Activated T-helper 9 cell treated with anti-CD3 and anti-CD28 coated beads, Interleukin-2, amount 50 U/mL, for 16 hours (primary cell): ENCODE data around the gene FRK.
"Not testable (repeated sequence)": the region's sequence is repeated elsewhere in the genome, so short reads cannot be mapped to it uniquely, and the experiment has no call there.

Experiments used
- DNase-seq: peaks from one replicate; pipeline ENCODE4 v3.0.0-alpha.2; 2020; ENCODE audit warnings: low read depth

Gene FRK

DNA sequence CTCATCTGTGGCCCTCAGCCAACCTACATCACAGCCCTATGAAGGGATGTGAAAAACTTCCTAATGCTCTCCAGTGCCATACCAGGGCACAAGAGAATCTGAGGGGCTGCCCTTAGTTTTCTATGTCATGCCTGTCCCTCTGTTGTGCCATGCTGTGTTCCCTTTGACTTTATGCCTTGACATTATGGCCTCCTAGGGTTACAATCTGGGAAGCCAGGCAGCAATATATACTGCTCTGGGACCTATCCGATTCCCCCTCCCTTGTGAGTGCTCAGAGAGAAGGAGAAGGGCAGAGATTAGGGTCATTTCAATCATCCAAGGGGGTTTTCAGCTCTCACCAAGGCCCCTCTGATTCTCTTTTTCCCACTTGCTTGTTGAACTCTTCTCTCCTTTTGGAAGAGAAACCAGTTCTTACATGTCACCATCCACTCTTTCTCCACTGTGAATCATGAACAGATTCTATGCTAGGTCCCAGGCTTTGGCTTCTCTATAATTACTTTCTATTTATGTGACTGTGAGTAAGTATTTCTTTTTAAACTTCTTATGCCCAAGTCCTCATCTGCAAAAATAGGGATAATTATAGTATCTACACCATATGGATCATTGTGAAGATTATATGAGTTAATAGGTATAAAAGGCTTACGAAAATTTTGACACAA is 14.2 kb upstream of the FRK start:
- DNase-seq: no peak

DNA sequence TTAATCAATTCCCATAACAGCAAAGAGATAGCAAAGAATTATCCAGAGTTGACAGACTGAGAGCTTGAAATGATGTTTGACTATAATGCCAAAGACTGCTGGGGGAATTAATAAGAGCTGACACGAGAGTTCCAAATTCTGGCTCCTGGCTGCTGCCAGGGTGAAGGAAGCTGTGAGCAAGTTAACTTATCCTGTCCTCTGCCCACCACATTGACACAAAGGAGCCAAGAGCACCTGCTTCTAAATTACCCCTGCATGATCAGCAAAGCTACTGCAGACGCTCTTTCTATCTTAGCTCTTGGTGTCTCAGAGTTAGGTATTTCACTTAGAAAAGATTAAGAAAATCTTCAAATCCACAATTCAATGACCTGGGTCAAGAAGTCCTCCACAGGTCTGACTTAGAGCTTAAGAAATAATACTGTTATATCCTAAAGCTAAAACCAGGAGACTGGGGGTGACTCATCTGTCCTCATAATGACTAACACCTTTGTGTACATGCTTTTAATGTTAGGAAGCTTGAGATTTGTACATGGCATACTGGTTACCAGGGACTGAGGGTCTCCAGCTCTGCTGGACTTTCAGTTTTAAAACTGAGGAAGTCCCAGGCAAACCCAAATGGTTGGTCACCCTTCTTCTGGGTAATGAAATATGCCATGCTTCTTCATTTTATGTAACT is 13.2 kb upstream of the FRK start:
- DNase-seq: no peak

- no peak for DNase-seq
Measured at GRCh38 chr6:116072368-116072767, 11.7 kb upstream of the FRK start.

GRCh38 chr6:116070616-116071389 is 10.1 kb upstream of the FRK start:
- DNase-seq: no peak

DNA sequence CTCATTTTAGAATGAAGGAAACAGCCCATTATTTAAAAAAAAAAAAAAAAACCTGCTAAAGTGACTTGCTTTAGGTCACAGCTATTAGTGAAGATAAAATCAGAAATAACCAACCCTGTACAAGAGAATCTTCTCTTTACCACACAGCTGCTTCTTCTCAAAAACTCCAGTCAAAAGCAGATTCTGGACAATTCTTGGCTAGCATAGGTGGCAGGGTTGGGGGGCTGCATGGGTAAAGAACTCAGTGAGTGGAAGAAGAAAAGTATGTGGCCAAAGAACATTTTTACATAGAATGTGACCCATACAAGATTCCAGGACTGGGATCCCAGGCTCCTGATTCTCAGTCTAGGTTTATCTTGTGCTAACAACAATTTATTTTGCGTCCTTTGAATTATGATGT is 9.4 kb upstream of the FRK start:
- DNase-seq: no peak

DNA sequence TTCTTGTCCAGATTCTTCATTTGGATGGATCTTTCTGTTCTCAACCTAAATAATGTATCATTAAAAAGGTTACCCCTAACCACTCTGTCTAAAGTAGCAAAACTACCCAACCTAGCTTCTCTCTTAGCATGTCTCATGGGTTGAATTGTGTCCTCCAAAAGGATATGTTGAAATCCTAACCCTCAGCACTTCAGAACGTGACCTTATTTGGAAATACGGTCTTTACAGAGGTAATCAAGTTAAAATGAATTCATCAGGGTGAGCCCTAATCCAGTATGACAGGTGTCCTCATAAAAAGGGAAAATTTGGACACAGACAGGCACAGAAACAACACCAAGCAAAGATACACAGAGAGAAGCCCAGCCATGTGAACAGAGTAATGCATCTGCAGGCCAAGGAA is 6.1 kb upstream of the FRK start:
- DNase-seq: no peak

DNA sequence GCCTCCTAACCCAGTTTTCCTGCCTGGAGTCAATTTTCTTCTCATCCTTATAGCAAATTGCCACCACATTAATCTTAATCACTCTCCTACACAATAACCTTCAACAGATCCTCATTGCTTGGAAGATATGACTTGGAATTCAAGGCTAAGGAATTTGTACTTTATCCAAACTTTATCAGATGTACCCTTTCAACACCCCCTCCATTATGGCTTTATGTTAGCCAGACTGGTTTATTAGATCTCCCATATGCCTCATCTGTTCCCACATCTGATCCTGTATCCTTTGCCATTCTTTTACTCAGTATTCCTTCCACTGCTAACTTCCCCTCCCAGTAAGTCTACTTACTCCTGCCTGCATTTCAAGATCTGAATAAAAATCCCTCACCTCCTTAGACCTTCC is 4.0 kb upstream of the FRK start:
- no peak for DNase-seq

DNA sequence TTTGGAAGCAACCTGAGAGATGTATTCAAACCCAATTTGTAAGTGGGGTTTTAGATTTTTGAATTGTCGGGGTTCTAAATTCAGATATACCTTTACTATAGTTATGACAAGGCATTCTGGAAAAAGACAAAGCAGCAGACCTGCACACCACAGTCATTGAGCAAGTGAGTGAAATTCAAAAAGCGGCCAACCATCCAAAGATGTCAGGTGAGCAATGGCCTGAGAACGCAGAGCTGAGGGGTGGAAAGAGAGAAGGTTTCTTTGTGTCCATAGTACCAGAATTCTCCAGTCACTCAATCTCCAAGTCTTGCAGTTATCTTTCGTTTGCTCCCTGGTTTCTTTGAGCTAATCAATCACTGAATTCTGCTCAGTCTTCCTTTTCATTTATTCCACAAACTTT is 1.8 kb upstream of the FRK start:
- no peak for DNase-seq

DNA sequence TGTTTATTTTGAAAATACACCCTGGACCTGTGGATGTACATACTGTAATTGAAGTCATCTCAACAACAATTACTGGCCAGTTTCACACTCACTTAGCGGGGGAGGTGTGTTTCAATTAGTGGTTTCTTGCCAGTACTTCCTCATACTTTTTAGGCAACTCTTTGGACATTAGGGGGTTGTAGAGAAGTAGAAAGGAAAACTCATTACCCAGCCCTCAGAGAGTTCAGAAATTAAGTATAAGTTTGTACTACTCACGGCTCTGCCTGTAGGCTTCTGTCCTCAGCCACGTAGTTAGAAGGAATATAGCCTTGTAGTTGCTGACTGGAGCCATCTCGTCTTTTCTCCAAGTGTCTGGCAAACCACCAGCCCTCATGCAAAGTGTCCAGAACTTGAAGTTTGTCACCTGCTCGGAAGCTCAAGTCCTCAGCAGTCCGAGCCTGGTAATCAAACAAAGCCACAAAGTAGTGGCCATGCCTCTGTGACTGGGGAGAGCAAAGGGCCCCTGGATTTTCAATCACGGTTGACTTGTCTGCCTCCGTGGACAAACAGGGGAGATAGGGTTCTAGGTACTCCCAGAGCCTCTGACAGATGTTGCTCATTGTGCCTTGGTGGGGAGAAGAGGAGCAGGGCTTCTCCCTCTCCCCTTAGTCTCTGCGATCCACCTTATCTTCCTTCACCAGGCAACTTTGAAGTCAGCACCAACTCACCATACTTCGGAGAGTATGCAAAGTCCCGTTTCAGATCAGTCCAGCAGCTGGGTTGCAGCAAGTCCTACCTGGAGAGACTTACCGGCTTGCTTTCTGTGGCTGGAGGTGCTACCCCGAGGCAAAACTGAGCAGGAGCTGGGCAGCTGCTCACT is 749 bp downstream of the FRK start:
- no peak for DNase-seq

- DNase-seq: no peak
Measured at GRCh38 chr6:116057766-116058165, 2.9 kb downstream of the FRK start.

DNA sequence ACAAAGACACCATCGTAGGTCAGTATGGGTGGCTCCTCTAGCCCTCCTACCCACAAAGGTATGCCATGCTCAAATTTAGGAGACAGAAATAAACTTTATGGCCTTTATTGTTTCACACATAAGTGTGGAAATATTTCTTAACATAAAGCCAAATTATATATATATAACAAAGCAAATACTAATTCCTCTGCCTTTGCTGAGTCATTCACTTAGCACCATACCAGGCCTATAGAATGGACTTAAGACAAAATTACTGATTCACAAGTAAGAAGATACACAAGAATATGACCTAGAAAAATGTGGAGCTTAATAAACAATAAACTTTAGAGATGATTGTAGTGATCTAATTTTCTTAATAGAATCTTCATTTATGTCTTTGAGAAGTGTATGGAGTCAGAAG is 5.2 kb downstream of the FRK start:
- DNase-seq: no peak

DNA sequence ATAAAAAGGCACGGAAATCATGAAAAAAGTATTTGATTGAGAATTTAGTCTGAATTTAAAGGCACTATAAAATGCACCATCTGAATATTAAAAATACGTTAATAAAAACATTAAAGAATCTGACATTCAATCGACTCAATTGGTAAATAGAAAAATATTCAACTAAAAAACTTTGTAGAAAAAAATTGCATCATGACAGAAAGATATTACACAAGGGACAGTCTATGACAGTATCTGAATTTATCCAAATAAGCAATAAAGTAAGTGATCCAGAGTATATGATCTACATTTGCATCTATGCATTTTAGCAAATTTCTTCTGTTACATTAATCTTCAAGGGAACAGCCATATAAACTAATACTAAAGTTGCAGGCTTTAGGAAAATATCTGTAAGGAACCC is 9.4 kb downstream of the FRK start:
- DNase-seq: no peak

DNA sequence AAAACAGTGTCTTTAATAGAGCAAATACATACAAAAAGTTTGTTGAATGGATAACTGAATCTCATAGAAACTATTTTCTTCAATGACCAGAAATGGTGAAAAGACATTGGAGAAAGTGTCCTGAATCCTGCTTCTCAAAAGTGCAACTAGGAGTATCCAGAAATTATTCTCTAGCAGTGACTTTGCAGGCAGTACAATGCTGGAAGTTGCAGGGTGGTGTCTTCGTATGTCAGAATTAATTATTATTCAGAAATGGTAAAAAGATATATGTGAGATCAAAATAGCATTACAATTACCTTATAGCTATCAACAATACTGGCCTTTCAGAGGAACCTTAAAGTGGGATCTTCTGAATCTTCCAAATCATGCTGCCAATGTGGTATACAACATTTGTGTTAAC is 10.0 kb downstream of the FRK start:
- no peak for DNase-seq

DNA sequence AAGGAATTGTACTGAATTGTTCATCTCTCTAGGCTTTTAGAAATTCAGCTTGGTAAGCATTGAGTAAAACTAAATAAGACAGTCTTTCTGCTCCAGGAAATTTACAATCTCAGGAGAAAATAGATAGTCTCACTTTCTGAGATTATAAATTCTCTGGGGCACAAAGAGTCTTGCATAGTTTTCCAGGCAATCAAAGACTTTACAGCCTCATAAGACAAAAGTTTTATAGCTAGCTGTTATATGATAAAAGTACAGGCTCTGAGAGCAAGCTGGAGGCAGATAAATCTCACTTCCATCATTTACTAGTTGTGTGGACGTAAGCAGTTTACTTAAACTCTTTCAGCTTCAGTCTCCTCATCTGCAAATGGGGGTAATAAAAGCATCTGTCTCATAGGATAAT is 11.4 kb downstream of the FRK start:
- no peak for DNase-seq

DNA sequence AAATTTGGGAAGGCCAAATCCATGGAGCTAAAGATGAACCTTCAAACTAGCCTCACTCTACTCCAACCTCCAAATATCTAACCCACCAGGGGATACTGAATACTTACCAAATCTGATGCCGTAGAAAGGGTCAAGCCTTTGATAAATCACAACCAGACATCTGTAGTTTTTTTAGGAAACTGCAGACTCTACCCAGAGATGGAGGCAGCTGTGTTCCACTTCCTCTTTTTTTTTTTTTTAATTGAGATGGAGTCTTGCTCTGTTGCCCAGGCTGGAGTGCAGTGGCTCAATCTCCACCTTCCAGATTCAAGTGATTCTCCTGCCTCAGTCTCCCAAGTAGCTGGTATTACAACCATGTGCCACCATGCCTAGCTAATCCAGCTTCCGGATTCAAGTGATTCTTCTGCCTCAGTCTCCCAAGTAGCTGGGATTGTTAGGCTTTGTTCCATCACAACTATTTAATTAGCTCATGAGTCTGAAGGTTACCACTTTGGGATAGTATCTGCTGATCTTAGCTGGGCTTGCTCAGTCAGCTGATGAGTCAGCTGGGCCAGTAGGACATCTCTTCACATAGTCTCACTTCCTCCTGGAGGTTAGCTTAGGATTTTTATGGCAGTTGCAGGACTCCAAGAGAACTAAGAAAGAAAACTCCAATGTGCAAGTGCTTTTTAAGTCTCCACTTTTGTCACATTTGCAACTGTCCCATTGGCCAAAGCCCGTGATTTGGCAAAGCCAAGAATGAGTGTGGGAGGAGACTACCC is 13.3 kb downstream of the FRK start:
- DNase-seq: no peak

DNA sequence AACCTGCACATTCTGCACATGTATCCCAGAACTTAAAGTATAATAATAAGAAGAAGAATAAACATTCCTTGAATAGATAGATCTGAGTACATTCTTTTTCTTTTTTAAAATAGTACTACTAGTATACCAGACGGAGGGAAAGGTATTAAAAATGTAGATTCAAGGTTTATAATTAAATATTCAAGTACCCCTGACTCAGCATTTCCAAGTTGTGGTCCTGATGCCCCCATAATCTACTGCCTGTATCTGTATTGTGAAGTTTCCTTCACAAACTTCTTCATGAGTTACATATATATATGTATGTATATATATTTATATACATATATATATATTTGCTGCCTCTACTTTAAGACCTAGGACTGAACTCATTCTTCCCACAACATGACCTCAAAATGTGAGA is 14.0 kb downstream of the FRK start:
- no peak for DNase-seq

DNA sequence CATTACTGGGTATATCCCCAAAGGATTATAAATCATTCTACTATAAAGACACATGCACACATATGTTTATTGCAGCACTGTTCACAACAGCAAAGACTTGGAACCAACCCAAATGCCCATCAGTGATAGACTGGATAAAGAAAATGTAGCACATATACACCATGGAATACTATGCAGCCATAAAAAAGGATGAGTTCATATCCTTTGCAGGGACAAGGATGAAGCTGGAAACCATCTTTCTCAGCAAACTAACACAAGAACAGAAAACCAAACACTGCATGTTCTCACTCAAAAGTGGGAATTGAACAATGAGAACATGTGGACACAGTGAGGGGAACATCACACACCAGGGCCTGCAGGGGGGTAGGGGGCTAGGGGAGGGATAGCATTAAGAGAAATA is 14.4 kb downstream of the FRK start:
- DNase-seq: not testable (repeated sequence)

GRCh38 chr6:116041934-116042333 is 18.8 kb downstream of the FRK start:
- DNase-seq: no peak

- no peak for DNase-seq
Measured at GRCh38 chr6:116040993-116041392, 19.7 kb downstream of the FRK start.

- DNase-seq: no peak
Measured at GRCh38 chr6:116036885-116037284, 23.8 kb downstream of the FRK start.

GRCh38 chr6:116036075-116036773 is 24.5 kb downstream of the FRK start:
- no peak for DNase-seq
